H1 (cell line): ENCODE data around the gene RIMBP2. TPM values are rescaled to one million over a fixed set of nuclear protein-coding genes. Genes with fewer than 3 reads are reported as not detected.

Experiments
- CTCF ChIA-PET: fragments of 300-600 bp; sonication (Branson Sonifier 250); formaldehyde crosslinking; loops from one replicate; lab custom pipeline; 2021; ENCODE audit not compliant: partially characterized antibody; lab: Charles Lee
- POLR2A ChIA-PET: fragments of 300-600 bp; sonication (Branson Sonifier 250); formaldehyde crosslinking; loops from one replicate; lab custom pipeline; 2021; ENCODE audit warnings: inconsistent platforms; ENCODE audit not compliant: partially characterized antibody; lab: Charles Lee
- DNase-seq, 2 experiments: peaks; one replicate each; pipeline versions ENCODE4 v3.0.0 to v3.0.0-alpha.2; 2010 to 2022; ENCODE audit warnings: low spot score in 2 of 2, low read depth in 1 of 2, mixed read lengths in 1 of 2
- FAIRE-seq: peaks from 2 replicates; lab custom pipeline; 2011; peaks lifted over from hg19 to GRCh38; lab: Jason Lieb, UNC
- H2AFZ ChIP-seq: 2 replicates; pipeline ENCODE4 v1.8.1; 2012; ENCODE audit warnings: low read length, inconsistent platforms
- H2AK5ac ChIP-seq: 2 replicates; pipeline ENCODE4 v1.6.1; 2013; ENCODE audit warnings: low read depth, low read length
- H2BK120ac ChIP-seq: replicated peaks from 2 replicates; pipeline ENCODE3; 2013; ENCODE audit warnings: low read depth, low read length, inconsistent platforms
- H2BK12ac ChIP-seq: 2 replicates; pipeline ENCODE4 v1.6.1; 2013; ENCODE audit warnings: low read depth, low read length
- H2BK15ac ChIP-seq: 2 replicates; pipeline ENCODE4 v1.6.1; 2013; ENCODE audit warnings: low read length
- H2BK20ac ChIP-seq: 2 replicates; pipeline ENCODE4 v1.6.1; 2013; ENCODE audit warnings: low read length
- H2BK5ac ChIP-seq: 2 replicates; pipeline ENCODE4 v1.6.1; 2013; ENCODE audit warnings: low read depth, low read length
- H3K14ac ChIP-seq: 2 replicates; pipeline ENCODE4 v1.6.1; 2013; ENCODE audit warnings: inconsistent platforms; ENCODE audit not compliant: insufficient read length
- H3K18ac ChIP-seq: 2 replicates; pipeline ENCODE4 v1.6.1; 2013; ENCODE audit warnings: low read length; ENCODE audit errors: extremely low read depth
- H3K23ac ChIP-seq: 2 replicates; pipeline ENCODE4 v1.6.1; 2013; ENCODE audit warnings: inconsistent platforms; ENCODE audit not compliant: insufficient read length
- H3K23me2 ChIP-seq: 2 replicates; pipeline ENCODE4 v1.6.1; 2013; ENCODE audit warnings: low read depth, low read length
- H3K27ac ChIP-seq: 2 replicates; pipeline ENCODE4 v1.6.1; 2011; ENCODE audit warnings: low read depth, low read length, inconsistent platforms
- H3K27me3 ChIP-seq, 4 experiments: replicated peaks in 1 of 4; 1 replicate in 1 of 4; 2 replicates in 3 of 4; pipeline versions ENCODE4 v1.6.1 to v1.8.1; 2011 to 2013; ENCODE audit warnings: low read length in 3 of 4, mild to moderate bottlenecking in 3 of 4, inconsistent platforms in 2 of 4, mixed read lengths in 2 of 4, moderate library complexity in 1 of 4; ENCODE audit not compliant: control insufficient read depth in 3 of 4, insufficient read depth in 3 of 4; ENCODE audit errors: extremely low read depth in 1 of 4
- H3K36me3 ChIP-seq, 4 experiments: 2 replicates each; pipeline versions ENCODE4 v1.6.1 to v1.8.1; 2011 to 2013; ENCODE audit warnings: mild to moderate bottlenecking in 4 of 4, low read length in 3 of 4, moderate library complexity in 2 of 4, control low read depth in 1 of 4, inconsistent platforms in 1 of 4; ENCODE audit not compliant: insufficient read depth in 4 of 4, control insufficient read depth in 2 of 4
- H3K4ac ChIP-seq: replicated peaks from 2 replicates; pipeline ENCODE3; 2013; ENCODE audit warnings: low read length, low read depth, mixed read lengths, inconsistent platforms; ENCODE audit not compliant: insufficient read length
- H3K4me1 ChIP-seq, 4 experiments: replicated peaks in 1 of 4; 1 replicate in 1 of 4; 2 replicates in 3 of 4; pipeline versions ENCODE4 v1.6.1 to v1.8.1; 2011 to 2013; ENCODE audit warnings: low read length in 3 of 4, inconsistent platforms in 2 of 4, mixed read lengths in 1 of 4; ENCODE audit not compliant: insufficient read depth in 4 of 4, control insufficient read depth in 3 of 4
- H3K4me2 ChIP-seq, 2 experiments: 2 replicates each; pipeline versions ENCODE4 v1.6.1 to v1.8.1; 2011 to 2013; ENCODE audit warnings: low read depth in 2 of 2, low read length in 2 of 2, control low read depth in 1 of 2, inconsistent platforms in 1 of 2, mild to moderate bottlenecking in 1 of 2; ENCODE audit not compliant: insufficient read depth in 1 of 2
- H3K4me3 ChIP-seq, 4 experiments: fragments of 200-600, 300-600 bp in 1 of 4; sonication (generic), shearing (Covaris generic), sonication (Bioruptor Twin) in 1 of 4; 2 replicates each; pipeline versions ENCODE4 v1.5.1 to v1.8.1; 2011 to 2016; ENCODE audit warnings: low read length in 4 of 4, low read depth in 3 of 4, control low read depth in 2 of 4, inconsistent platforms in 2 of 4, mild to moderate bottlenecking in 2 of 4, mixed read lengths in 1 of 4, moderate library complexity in 1 of 4; ENCODE audit not compliant: insufficient read depth in 2 of 4; ENCODE audit errors: extremely low read depth in 1 of 4
- H3K56ac ChIP-seq: replicated peaks from 2 replicates; pipeline ENCODE3; 2013; ENCODE audit warnings: low read depth, mild to moderate bottlenecking, mixed read lengths, low read length, inconsistent platforms; ENCODE audit not compliant: insufficient read length
- H3K79me1 ChIP-seq: 2 replicates; pipeline ENCODE4 v1.6.1; 2013; ENCODE audit warnings: low read depth, low read length, control low read depth
- H3K79me2 ChIP-seq, 2 experiments: 2 replicates each; pipeline versions ENCODE4 v1.6.1 to v1.8.1; 2012 to 2013; ENCODE audit warnings: low read length in 2 of 2, mild to moderate bottlenecking in 2 of 2, inconsistent platforms in 1 of 2; ENCODE audit not compliant: insufficient read depth in 2 of 2, control insufficient read depth in 1 of 2
- H3K9ac ChIP-seq, 4 experiments: replicated peaks in 1 of 4; 1 replicate in 1 of 4; 2 replicates in 3 of 4; pipeline versions ENCODE4 v1.6.1 to v1.8.1; 2011 to 2013; ENCODE audit warnings: low read depth in 3 of 4, low read length in 3 of 4, control low read depth in 2 of 4, mild to moderate bottlenecking in 2 of 4, moderate library complexity in 2 of 4, inconsistent platforms in 1 of 4; ENCODE audit errors: extremely low read depth in 1 of 4
- H3K9me3 ChIP-seq, 2 experiments: 2 replicates each; pipeline versions ENCODE4 v1.6.1 to v1.8.1; 2012 to 2013; ENCODE audit warnings: mild to moderate bottlenecking in 2 of 2, moderate library complexity in 2 of 2, control low read depth in 1 of 2, inconsistent platforms in 1 of 2, low read depth in 1 of 2, low read length in 1 of 2, mixed read lengths in 1 of 2; ENCODE audit not compliant: insufficient read depth in 2 of 2
- H4K20me1 ChIP-seq, 2 experiments: replicated peaks in 1 of 2; 2 replicates each; pipeline versions ENCODE3 to v1.8.1; 2011 to 2013; ENCODE audit warnings: inconsistent platforms in 2 of 2, low read length in 2 of 2, mild to moderate bottlenecking in 1 of 2; ENCODE audit not compliant: insufficient read depth in 2 of 2, control insufficient read depth in 1 of 2
- H4K5ac ChIP-seq: 2 replicates; pipeline ENCODE4 v1.6.1; 2013; ENCODE audit warnings: low read length, low read depth, mixed read lengths, inconsistent platforms; ENCODE audit not compliant: insufficient read length
- H4K8ac ChIP-seq: 2 replicates; pipeline ENCODE4 v1.8.0; 2013; ENCODE audit warnings: mild to moderate bottlenecking, moderate library complexity, low read length, inconsistent platforms; ENCODE audit not compliant: insufficient read depth; ENCODE audit errors: extremely low read depth
- H4K91ac ChIP-seq: replicated peaks from 2 replicates; pipeline ENCODE3; 2013; ENCODE audit warnings: low read length, mixed read lengths, inconsistent platforms; ENCODE audit not compliant: insufficient read length
- BACH1 ChIP-seq: IDR thresholded peaks from 2 replicates; pipeline ENCODE4 v1.6.1; 2012; ENCODE audit warnings: low read length, improper control_type of control experiment
- CHD1 ChIP-seq: IDR thresholded peaks from 2 replicates; pipeline ENCODE4 v1.6.1; 2012; ENCODE audit warnings: low read depth, low read length, improper control_type of control experiment
- FOSL1 ChIP-seq: IDR thresholded peaks from 2 replicates; pipeline ENCODE4 v1.6.1; 2011; ENCODE audit warnings: mild to moderate bottlenecking, low read depth, low read length, moderate library complexity; ENCODE audit not compliant: insufficient read depth
- HDAC2 ChIP-seq, 2 experiments: fragments of 300-600 bp in 1 of 2; sonication (generic) in 1 of 2; IDR thresholded peaks; 2 replicates each; pipeline ENCODE4 v1.6.1; 2011 to 2012; ENCODE audit warnings: low read depth in 2 of 2, low read length in 2 of 2, mild to moderate bottlenecking in 2 of 2, moderate library complexity in 2 of 2, borderline replicate concordance in 1 of 2, inconsistent platforms in 1 of 2
- MAX ChIP-seq: IDR thresholded peaks from 2 replicates; pipeline ENCODE4 v1.6.1; 2012; ENCODE audit warnings: inconsistent platforms
- NRF1 ChIP-seq: IDR thresholded peaks from 2 replicates; pipeline ENCODE4 v1.6.1; 2011; ENCODE audit warnings: mild to moderate bottlenecking, low read depth, low read length, improper control_type of control experiment
- RAD21 ChIP-seq, 2 experiments: IDR thresholded peaks in 1 of 2; conservative IDR thresholded peaks in 1 of 2; 2 replicates each; pipeline ENCODE4 v1.6.1; 2011; ENCODE audit warnings: low read depth in 2 of 2, low read length in 2 of 2, improper control_type of control experiment in 1 of 2, inconsistent platforms in 1 of 2, mild to moderate bottlenecking in 1 of 2, moderate library complexity in 1 of 2
- RFX5 ChIP-seq: IDR thresholded peaks from 2 replicates; pipeline ENCODE4 v1.6.1; 2011; ENCODE audit warnings: low read depth, low read length, improper control_type of control experiment, borderline replicate concordance
- SP1 ChIP-seq: IDR thresholded peaks from 2 replicates; pipeline ENCODE4 v1.6.1; 2011; ENCODE audit warnings: low read depth, low read length
- SP2 ChIP-seq: IDR thresholded peaks from 2 replicates; pipeline ENCODE4 v1.6.1; 2012; ENCODE audit warnings: mild to moderate bottlenecking, low read length, inconsistent platforms
- SP4 ChIP-seq: IDR thresholded peaks from 2 replicates; pipeline ENCODE4 v1.6.1; 2012; ENCODE audit warnings: low read length, inconsistent platforms
- WGBS, 2 experiments: shearing (Covaris generic) in 1 of 2; methylation state at CpG; one replicate each; pipeline versions ENCODE4 v1.1.6 to v1.1.7; 2013 to 2015; ENCODE audit warnings: low lambda C conversion rate in 2 of 2, mixed read lengths in 2 of 2, inconsistent platforms in 1 of 2, low coverage in 1 of 2, missing lambda C conversion rate in 1 of 2; ENCODE audit not compliant: insufficient replicate concordance in 2 of 2, insufficient coverage in 1 of 2, insufficient read length in 1 of 2; ENCODE audit errors: extremely low coverage in 1 of 2, missing lambda C conversion rate in 1 of 2; 5-methylcytosine and 5-hydroxymethylcytosine counted together
- polyA plus RNA-seq, 7 experiments: library from polyadenylated mRNA; depleted of rRNA in 3 of 7; stranded (reverse) in 5 of 7; unstranded in 2 of 7; fragments of >200 nt in 5 of 7; fragments of 200-250 nt in 2 of 7; gene quantifications; 1 replicate in 5 of 7; 2 replicates in 1 of 7; 4 replicates in 1 of 7; pipeline versions ENCODE4 v1.2.1 to v1.2.3, GENCODE V29; 2011 to 2013; ENCODE audit warnings: missing spikeins in 2 of 7, mixed read lengths in 2 of 7
- total RNA-seq: library from RNA; stranded (reverse); fragmentation: NEBNext Ultra II Directional; extraction: Animal tissue kit (Norgen Biotek cat#: 25700); gene quantifications from 2 replicates; pipeline ENCODE4 v1.2.1, GENCODE V29; 2021

RIMBP2 gene
- total and polyA plus RNA-seq, 2 of the 8 experiments (the other 6 are each of a cell fraction or from before 2014, with no cell fraction given), result 0.18 to 0.65 TPM

- Histone ChIP-seq H3K27ac (no peak overlapping the region), H3K9me3 (no peaks in the 10 kb centered on the region), H3K79me2 (no peaks in the 10 kb centered on the region), H2AFZ (no peak overlapping the region), H3K23ac (no peak overlapping the region), H4K8ac (no peak overlapping the region), H2BK5ac (no peak overlapping the region), H2BK20ac (no peak overlapping the region), H2BK120ac (no peak overlapping the region), H3K23me2 (no peaks in the 10 kb centered on the region), H4K91ac (no peak overlapping the region), H4K20me1 (no peaks in the 10 kb centered on the region), H3K36me3 (no peaks in the 10 kb centered on the region), H3K14ac (no peak overlapping the region), H3K18ac (no peak overlapping the region), H3K4me2 (no peak overlapping the region), H3K56ac (no peak overlapping the region), H2BK15ac (no peak overlapping the region), H3K27me3 (peaks cover 0 to 2% (median 0%) of the 10 kb centered on the region in 4 experiments; a peak in 1 of 7 replicates), H3K4me3 (no peak overlapping the region)
- ChIA-PET POLR2A (no interaction called here), CTCF (no interaction called here)
- 93% methylated on average over 2 of the region's 2 CpGs; no CpG with 5 or more reads in 1 of the 2 experiments for WGBS, 2 experiments
- DNase-seq (no peak), FAIRE-seq (no peak)
- TF ChIP-seq BACH1 (no peak), NRF1 (no peak), SP4 (no peak), SP1 (no peak), RAD21 (IDR thresholded peaks at IDR 0.05 in 1 of 2, conservative IDR thresholded peaks at IDR 0.05 in 1 of 2; ENCODE audit: low read depth in 2 of 2, low read length in 2 of 2) (no peak), RFX5 (no peak), MAX (no peak), HDAC2 (IDR thresholded peaks at IDR 0.05; ENCODE audit: borderline replicate concordance in 1 of 2, low read depth in 2 of 2, low read length in 2 of 2) (no peak), SP2 (no peak), FOSL1 (no peak), CHD1 (no peak)
- TF ChIP-seq, all 59 proteins: peak for 0
- Histone ChIP-seq H3K79me1 (no peaks in the 10 kb centered on the region), H4K5ac (no peak overlapping the region), H2BK12ac (no peak overlapping the region), H2AK5ac (no peak overlapping the region), H3K4ac (no peak overlapping the region), H3K4me1 (peaks cover 3 to 4% (median 4%) of the 10 kb centered on the region in 4 experiments; a peak in 5 of 7 replicates), H3K9ac (no peak overlapping the region)
Measured at GRCh38 chr12:130645751-130646150, 70.3 kb downstream of the RIMBP2 start.
